K562 (cell line): ENCODE data around the gene SLC6A16. TPM values are rescaled to one million over a fixed set of nuclear protein-coding genes. Genes with fewer than 3 reads are reported as not detected.

Experiments used
- CEBPG ChIP-seq, 3 experiments: fragments of 200-800 bp in 1 of 3; sonication (Bioruptor generic) in 1 of 3; sonication (generic) in 1 of 3; formaldehyde crosslinking in 1 of 3; IDR thresholded peaks in 2 of 3; conservative IDR thresholded peaks in 1 of 3; 2 replicates each; pipeline versions ENCODE4 v1.6.1 to v1.8.0; 2016 to 2022; ENCODE audit warnings: missing compliant biosample characterization in 2 of 3, missing genetic modification characterization in 2 of 3, mild to moderate bottlenecking in 1 of 3, missing genetic modification reagents in 1 of 3
- ESRRA ChIP-seq: fragments of 450-650 bp; IDR thresholded peaks from 2 replicates; pipeline ENCODE4 v1.6.1; 2014; ENCODE audit warnings: low read depth, mild to moderate bottlenecking, moderate library complexity, borderline replicate concordance
- MCM3 ChIP-seq: fragments of 450-650 bp; IDR thresholded peaks from 2 replicates; pipeline ENCODE4 v1.6.1; 2016
- MITF ChIP-seq: IDR thresholded peaks from 2 replicates; pipeline ENCODE4 v1.6.1; 2014; ENCODE audit warnings: antibody characterized with exemption
- PHF21A ChIP-seq: fragments of 450-650 bp; IDR thresholded peaks from 2 replicates; pipeline ENCODE4 v1.6.1; 2017; ENCODE audit warnings: low read depth, borderline replicate concordance
- POLR2AphosphoS5 ChIP-seq: IDR thresholded peaks from 2 replicates; pipeline ENCODE4 v1.6.1; 2011; ENCODE audit warnings: mild to moderate bottlenecking, low read depth, low read length, moderate library complexity; ENCODE audit not compliant: control insufficient read depth, insufficient read depth
- POLR2B ChIP-seq: fragments of 450-650 bp; IDR thresholded peaks from 2 replicates; pipeline ENCODE4 v1.6.1; 2018; ENCODE audit warnings: low read depth; ENCODE audit not compliant: partially characterized antibody
- RREB1 ChIP-seq: fragments of 250-450 bp; sonication (Bioruptor Pico); IDR thresholded peaks from 2 replicates; pipeline ENCODE4 v1.4.0; 2020
- SMARCA4 ChIP-seq: fragments of 450-650 bp; IDR thresholded peaks from 2 replicates; pipeline ENCODE4 v1.6.1; 2016
- SREBF1 ChIP-seq: fragments of 150-350 bp; IDR thresholded peaks from 2 replicates; pipeline ENCODE4 v1.6.1; 2014; ENCODE audit warnings: antibody characterized with exemption, low read depth, low read length, borderline replicate concordance
- SUPT5H ChIP-seq: fragments of 450-650 bp; IDR thresholded peaks from 2 replicates; pipeline ENCODE4 v1.6.1; 2016
- TEAD4 ChIP-seq, 2 experiments: sonication (generic) in 1 of 2; formaldehyde crosslinking in 1 of 2; IDR thresholded peaks; 2 replicates each; pipeline versions ENCODE4 v1.6.1 to v1.8.0; 2012 to 2022; ENCODE audit warnings: borderline replicate concordance in 1 of 2, inconsistent platforms in 1 of 2, low read length in 1 of 2, mild to moderate bottlenecking in 1 of 2, missing genetic modification reagents in 1 of 2
- ZEB2 ChIP-seq: fragments of 450-650 bp; IDR thresholded peaks from 2 replicates; pipeline ENCODE4 v1.6.1; 2016
- ZKSCAN3 ChIP-seq: fragments of 250-450 bp; sonication (Bioruptor Pico); IDR thresholded peaks from 2 replicates; pipeline ENCODE4 v1.4.0; 2020
- ZNF121 ChIP-seq: sonication (generic); formaldehyde crosslinking; conservative IDR thresholded peaks from 2 replicates; pipeline ENCODE4 v1.8.0; 2022; ENCODE audit warnings: missing genetic modification reagents
- ZNF696 ChIP-seq: fragments of 250-450 bp; sonication (Bioruptor Pico); conservative IDR thresholded peaks from 2 replicates; pipeline ENCODE4 v1.4.0; 2020; ENCODE audit warnings: mild to moderate bottlenecking, moderate library complexity
- ZNF699 ChIP-seq: fragments of 250-450 bp; sonication (Bioruptor Pico); IDR thresholded peaks from 2 replicates; pipeline ENCODE4 v1.8.0; 2021; ENCODE audit warnings: mild to moderate bottlenecking, moderate library complexity; ENCODE audit not compliant: insufficient replicate concordance
- polyA plus RNA-seq, 8 experiments: library from polyadenylated mRNA; depleted of rRNA in 4 of 8; stranded (reverse) in 5 of 8; unstranded in 3 of 8; fragments of >200 nt; fragmentation: Nextera tagmentation in 2 of 8; fragmentation: Illumina TruSeq in 1 of 8; extraction: Ambion mirVana in 2 of 8; extraction: Trizol in 1 of 8; gene quantifications; 2 replicates each; pipeline versions ENCODE4 v1.2.1 to v1.2.3, GENCODE V29; 2011 to 2014; ENCODE audit warnings: inconsistent platforms in 1 of 8, missing spikeins in 1 of 8
- total RNA-seq, 7 experiments: library from RNA; depleted of rRNA in 6 of 7; stranded (reverse); fragments of >200 nt in 6 of 7; fragmentation: Illumina TruSeq in 2 of 7; extraction: Trizol in 2 of 7; gene quantifications; 2 replicates each; pipeline versions ENCODE4 v1.2.1 to v1.2.3, GENCODE V29; 2011 to 2021; ENCODE audit warnings: low replicate concordance in 1 of 7
- TF ChIP-seq, protein P1 (sequence below): fragments of 450-650 bp; IDR thresholded peaks from 2 replicates; pipeline ENCODE4 v1.7.0; 2016; ENCODE audit warnings: borderline replicate concordance

SLC6A16 gene
- total and polyA plus RNA-seq, 9 of the 15 experiments (the other 6 are each of a cell fraction or from before 2014, with no cell fraction given): 0.05 to 0.95 (median 0.36) TPM

DNA sequence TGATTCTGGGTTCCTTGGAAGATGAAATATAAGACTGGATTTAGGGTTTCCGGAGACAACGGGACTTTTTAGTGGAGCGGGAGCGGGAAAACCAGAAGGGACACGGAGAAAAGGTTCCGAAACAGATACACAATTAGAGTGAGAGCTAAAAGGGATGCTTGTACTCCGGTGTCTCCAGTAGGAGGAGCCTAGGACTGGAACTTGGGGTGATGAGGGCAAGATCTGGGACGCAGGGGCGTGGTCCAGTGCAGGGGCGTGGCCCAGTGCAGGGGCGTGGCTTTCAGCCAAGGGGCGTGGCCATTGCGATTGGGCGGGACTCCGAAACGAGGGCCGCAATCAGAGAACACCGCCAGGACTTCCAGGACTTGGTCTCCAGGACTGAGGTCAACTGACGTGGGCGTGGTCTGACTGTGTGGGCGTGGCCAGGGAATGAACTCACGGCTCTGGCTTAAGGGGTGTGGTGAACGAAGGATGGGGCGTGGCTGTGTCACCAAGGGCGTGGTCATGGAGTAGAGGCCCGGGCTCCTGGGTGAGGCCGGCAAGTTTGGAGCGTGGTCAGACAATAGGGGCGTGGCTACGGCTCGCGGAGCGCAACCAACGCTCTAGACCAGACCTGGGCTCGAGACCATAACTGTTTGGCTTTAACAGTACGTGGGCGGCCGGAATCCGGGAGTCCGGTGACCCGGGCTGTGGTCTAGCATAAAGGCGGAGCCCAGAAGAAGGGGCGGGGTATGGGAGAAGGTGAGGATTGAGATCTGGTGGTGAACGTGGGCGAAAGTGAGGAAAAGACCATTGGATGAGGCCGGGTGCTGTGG, 38.5 kb upstream of the SLC6A16 start, which contains the start of gene DKKL1 (continued):
- no peak for TF ChIP-seq ZNF696
- no peak for TF ChIP-seq ZNF121 (CRISPR knock-in tag)
- TF ChIP-seq ZEB2: 0 out of 2 replicates have a peak, but pooled peaks have one; percentile 28
- no peak for TF ChIP-seq ZKSCAN3 (CRISPR knock-in tag)
- no peak for TF ChIP-seq CEBPG (CRISPR knock-in tag; IDR thresholded peaks at IDR 0.05)
- no peak for TF ChIP-seq CEBPG (tag; conservative IDR thresholded peaks at IDR 0.05 in 1 of 2, IDR thresholded peaks at IDR 0.05 in 1 of 2)
- no peak for TF ChIP-seq SREBF1
- TF ChIP-seq SMARCA4: peak; percentile 46; the same call in 1 of the 2 replicates
- peak; percentile 46 for TF ChIP-seq SUPT5H
- peak; percentile 89 for TF ChIP-seq MITF
- TF ChIP-seq TEAD4 (IDR thresholded peaks at IDR 0.05; ENCODE audit: low read length): peak; percentile 51; the same call in 1 of the 2 replicates
- TF ChIP-seq TEAD4 (CRISPR knock-in tag; IDR thresholded peaks at IDR 0.05; ENCODE audit: borderline replicate concordance): no peak
- TF ChIP-seq ESRRA: peak; percentile 71; the same call in 1 of the 2 replicates
- no peak for TF ChIP-seq MCM3
- TF ChIP-seq, protein P1, sequence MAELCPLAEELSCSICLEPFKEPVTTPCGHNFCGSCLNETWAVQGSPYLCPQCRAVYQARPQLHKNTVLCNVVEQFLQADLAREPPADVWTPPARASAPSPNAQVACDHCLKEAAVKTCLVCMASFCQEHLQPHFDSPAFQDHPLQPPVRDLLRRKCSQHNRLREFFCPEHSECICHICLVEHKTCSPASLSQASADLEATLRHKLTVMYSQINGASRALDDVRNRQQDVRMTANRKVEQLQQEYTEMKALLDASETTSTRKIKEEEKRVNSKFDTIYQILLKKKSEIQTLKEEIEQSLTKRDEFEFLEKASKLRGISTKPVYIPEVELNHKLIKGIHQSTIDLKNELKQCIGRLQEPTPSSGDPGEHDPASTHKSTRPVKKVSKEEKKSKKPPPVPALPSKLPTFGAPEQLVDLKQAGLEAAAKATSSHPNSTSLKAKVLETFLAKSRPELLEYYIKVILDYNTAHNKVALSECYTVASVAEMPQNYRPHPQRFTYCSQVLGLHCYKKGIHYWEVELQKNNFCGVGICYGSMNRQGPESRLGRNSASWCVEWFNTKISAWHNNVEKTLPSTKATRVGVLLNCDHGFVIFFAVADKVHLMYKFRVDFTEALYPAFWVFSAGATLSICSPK: no peak
- TF ChIP-seq POLR2B: no peak
- no peak for TF ChIP-seq PHF21A
- no peak for TF ChIP-seq ZNF699 (CRISPR knock-in tag)
- TF ChIP-seq RREB1 (CRISPR knock-in tag): no peak
- TF ChIP-seq POLR2AphosphoS5: peak; percentile 40; the same call in 1 of the 2 replicates
